Measurements from ENCODE around the gene IQCB1.
"Not testable (repeated sequence)": the region's sequence is repeated elsewhere in the genome, so short reads cannot be mapped to it uniquely, and the experiment has no call there.

IQCB1 gene

DNA sequence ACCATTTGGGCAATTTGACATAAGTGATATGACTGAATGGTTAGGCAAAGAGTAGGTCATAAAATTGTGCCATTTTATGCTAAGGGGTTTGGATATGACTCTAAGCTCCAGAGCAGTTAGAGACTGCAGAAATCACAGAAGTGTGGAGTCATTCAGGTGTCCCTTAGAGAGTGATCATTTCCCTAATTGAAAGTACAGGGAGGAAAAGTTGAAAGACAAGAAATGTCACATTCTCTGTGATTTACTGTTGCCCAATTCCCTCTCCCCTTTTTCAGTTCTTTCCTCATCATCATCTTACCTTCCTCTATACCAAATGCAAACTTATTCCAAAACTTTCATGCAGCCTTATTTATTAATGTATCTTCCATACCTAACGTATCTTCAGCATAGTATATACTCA lies 82.6 kb downstream of the IQCB1 start:
- Histone ChIP-seq H3K9me3 (ENCODE audit: severe bottlenecking) (no peaks in the 10 kb centered on the region), H3K36me3 (ENCODE audit: low read depth) (peaks cover 4% of the 10 kb centered on the region), H3K4me3 (ENCODE audit: severe bottlenecking) (no peak overlapping the region), H3K4me1 (ENCODE audit: insufficient read depth, poor library complexity, severe bottlenecking) (peaks cover 13% of the 10 kb centered on the region), H3K27me3 (ENCODE audit: insufficient read depth, poor library complexity, severe bottlenecking) (no peaks in the 10 kb centered on the region), H3K27ac (ENCODE audit: poor library complexity, severe bottlenecking) (no peak overlapping the region)
- TF ChIP-seq, protein P1, sequence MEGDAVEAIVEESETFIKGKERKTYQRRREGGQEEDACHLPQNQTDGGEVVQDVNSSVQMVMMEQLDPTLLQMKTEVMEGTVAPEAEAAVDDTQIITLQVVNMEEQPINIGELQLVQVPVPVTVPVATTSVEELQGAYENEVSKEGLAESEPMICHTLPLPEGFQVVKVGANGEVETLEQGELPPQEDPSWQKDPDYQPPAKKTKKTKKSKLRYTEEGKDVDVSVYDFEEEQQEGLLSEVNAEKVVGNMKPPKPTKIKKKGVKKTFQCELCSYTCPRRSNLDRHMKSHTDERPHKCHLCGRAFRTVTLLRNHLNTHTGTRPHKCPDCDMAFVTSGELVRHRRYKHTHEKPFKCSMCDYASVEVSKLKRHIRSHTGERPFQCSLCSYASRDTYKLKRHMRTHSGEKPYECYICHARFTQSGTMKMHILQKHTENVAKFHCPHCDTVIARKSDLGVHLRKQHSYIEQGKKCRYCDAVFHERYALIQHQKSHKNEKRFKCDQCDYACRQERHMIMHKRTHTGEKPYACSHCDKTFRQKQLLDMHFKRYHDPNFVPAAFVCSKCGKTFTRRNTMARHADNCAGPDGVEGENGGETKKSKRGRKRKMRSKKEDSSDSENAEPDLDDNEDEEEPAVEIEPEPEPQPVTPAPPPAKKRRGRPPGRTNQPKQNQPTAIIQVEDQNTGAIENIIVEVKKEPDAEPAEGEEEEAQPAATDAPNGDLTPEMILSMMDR (IDR thresholded peaks at IDR 0.05; ENCODE audit: poor library complexity, severe bottlenecking), result no peak
- ATAC-seq (ENCODE audit: low read depth) (no peak), DNase-seq (ENCODE audit: low spot score) (no peak)

DNA sequence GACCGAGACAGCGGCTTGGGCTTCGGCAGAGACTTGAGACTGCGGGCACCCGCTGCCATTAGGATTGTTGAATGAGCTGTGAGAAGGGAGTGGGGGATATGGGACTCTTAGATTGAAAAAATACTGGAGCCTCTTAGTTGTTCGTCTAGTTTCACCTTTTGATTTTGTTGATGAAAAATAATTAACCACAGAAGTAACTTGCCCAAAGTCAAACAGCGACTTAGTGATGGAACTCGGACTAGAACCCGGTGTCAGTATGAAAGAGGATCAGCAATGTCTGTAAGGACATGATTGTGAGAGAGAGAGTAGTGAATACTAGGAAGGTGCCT lies 84.8 kb downstream of the IQCB1 start:
- ATAC-seq (ENCODE audit: low read depth), result no peak
- Histone ChIP-seq H3K4me3 (ENCODE audit: severe bottlenecking) (peak overlapping the region; percentile 94), H3K36me3 (ENCODE audit: low read depth) (peaks cover 15% of the 10 kb centered on the region), H3K9me3 (ENCODE audit: severe bottlenecking) (no peaks in the 10 kb centered on the region), H3K27ac (ENCODE audit: poor library complexity, severe bottlenecking) (no peak overlapping the region), H3K4me1 (ENCODE audit: insufficient read depth, poor library complexity, severe bottlenecking) (peaks cover 13% of the 10 kb centered on the region), H3K27me3 (ENCODE audit: insufficient read depth, poor library complexity, severe bottlenecking) (no peaks in the 10 kb centered on the region)
- no peak for DNase-seq (ENCODE audit: low spot score)
- TF ChIP-seq, protein P1 (IDR thresholded peaks at IDR 0.05; ENCODE audit: poor library complexity, severe bottlenecking), result no peak

DNA sequence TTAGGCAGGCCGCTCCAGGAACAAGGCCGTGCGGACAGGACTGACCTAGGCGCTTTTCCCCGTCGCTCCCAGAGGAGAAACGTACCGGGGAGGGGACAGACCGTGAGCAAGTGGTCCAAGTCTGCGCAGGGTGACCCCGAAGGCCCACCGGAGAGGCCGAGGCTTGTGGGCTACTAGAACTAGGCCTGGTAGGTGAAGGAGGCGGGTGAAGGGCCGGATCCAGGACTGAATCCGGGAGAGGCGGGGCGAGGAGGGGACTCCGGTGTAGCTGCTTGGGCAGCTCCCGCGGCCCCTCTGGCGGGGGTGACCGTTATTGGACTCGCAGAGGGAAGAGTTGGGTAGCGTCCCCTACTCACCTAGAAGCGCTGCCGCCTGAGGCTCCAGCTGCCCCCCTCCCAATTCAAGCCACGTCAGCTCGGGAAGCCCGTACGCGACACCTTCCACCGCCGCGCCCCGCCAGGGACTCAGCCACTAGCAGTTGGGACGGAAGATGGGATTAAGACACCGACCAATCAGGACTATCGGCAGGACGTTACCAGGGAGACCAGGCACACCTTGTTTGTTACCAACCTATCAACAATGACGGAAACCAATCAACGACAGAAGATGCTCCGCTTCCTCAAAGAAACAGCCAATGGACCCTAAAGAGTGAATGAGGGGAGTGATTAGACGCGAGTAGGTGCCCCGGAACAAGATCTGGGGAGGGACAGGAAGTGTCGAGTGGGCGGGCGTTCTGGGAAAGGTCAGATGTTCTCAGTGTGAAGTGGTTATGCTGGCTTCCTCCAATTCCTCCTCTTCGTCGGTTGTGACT lies 85.4 kb downstream of the IQCB1 start, which contains the start of gene GOLGB1:
Gene GOLGB1 (minus strand): TSS at position 466 of the 811 bp plus-strand sequence. CDS start 18,770 bp downstream, outside the sequence.
- peak; percentile 95 for ATAC-seq (ENCODE audit: low read depth)
- H3K27ac ChIP-seq (ENCODE audit: poor library complexity, severe bottlenecking), result peak within 1 kb of the TSS; percentile 49
- peak; percentile 97 for DNase-seq (ENCODE audit: low spot score)
- H3K36me3 ChIP-seq (ENCODE audit: low read depth), result peaks cover 15% of the 10 kb centered on the region
- H3K4me1 ChIP-seq (ENCODE audit: insufficient read depth, poor library complexity, severe bottlenecking), result peaks cover 13% of the 10 kb centered on the region
- TF ChIP-seq, protein P1 (IDR thresholded peaks at IDR 0.05; ENCODE audit: poor library complexity, severe bottlenecking), result no peak
- H3K27me3 ChIP-seq (ENCODE audit: insufficient read depth, poor library complexity, severe bottlenecking), result no peaks in the 10 kb centered on the region
- H3K4me3 ChIP-seq (ENCODE audit: severe bottlenecking), result peak within 1 kb of the TSS; percentile 94
- H3K9me3 ChIP-seq (ENCODE audit: severe bottlenecking), result no peaks in the 10 kb centered on the region

DNA sequence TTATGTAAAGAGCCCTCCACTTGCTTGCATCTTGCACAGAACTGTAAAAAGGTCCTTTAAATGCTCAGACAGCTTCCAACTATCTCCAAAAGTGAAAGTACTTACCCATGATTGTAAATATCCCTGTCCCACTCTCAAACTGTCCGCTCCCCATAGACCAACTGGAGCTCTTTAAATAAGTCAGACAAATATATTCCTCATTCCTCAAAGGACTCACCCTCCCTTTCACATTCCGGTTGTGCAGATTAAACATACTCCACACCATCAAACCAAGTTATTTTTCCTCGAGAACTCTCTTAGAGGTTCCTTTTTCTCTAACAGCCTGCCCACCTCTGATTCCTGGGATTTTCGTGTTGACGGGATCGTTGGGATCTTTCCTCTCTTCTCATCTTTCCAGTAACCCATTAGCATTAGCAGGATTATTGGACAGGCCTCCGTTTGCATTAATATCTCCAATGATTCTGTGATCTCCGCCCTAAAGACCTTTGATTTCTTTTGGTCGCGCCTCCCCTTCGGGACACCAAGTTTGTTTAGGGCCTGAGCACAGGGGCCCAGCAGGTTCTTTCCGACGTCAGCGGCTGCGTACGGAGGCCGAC lies 86.1 kb downstream of the IQCB1 start:
- TF ChIP-seq, protein P1 (IDR thresholded peaks at IDR 0.05; ENCODE audit: poor library complexity, severe bottlenecking), result no peak
- Histone ChIP-seq H3K9me3 (ENCODE audit: severe bottlenecking) (no peaks in the 10 kb centered on the region), H3K27ac (ENCODE audit: poor library complexity, severe bottlenecking) (peak overlapping the region; percentile 49), H3K4me1 (ENCODE audit: insufficient read depth, poor library complexity, severe bottlenecking) (peaks cover 13% of the 10 kb centered on the region), H3K36me3 (ENCODE audit: low read depth) (peaks cover 15% of the 10 kb centered on the region), H3K27me3 (ENCODE audit: insufficient read depth, poor library complexity, severe bottlenecking) (no peaks in the 10 kb centered on the region), H3K4me3 (ENCODE audit: severe bottlenecking) (peak overlapping the region; percentile 94)
- ATAC-seq (ENCODE audit: low read depth) (no peak; the same call in 1 of the 3 replicates), DNase-seq (ENCODE audit: low spot score) (no peak)

DNA sequence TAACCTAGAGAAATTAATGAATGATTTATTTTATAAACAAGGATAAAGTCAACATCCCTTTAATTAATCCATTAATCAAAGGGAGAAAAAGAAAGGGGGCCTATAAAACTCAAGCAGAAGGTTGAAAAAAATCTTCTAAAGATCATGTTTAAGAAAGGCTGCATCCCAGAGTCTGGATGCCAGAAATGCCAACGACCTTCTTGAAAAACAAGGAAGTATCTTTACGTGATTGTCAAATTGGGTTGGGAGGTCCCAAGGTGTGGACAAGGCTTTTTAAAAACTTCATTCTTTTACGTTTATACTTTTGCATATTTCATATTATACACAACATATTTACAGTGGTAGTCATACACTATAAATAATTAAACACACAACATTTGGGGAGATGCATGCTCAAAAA lies 86.9 kb downstream of the IQCB1 start:
- H3K27ac ChIP-seq (ENCODE audit: poor library complexity, severe bottlenecking), result peak overlapping the region; percentile 49
- ATAC-seq (ENCODE audit: low read depth) (no peak), DNase-seq (ENCODE audit: low spot score) (no peak)
- H3K9me3 ChIP-seq (ENCODE audit: severe bottlenecking), result no peaks in the 10 kb centered on the region
- H3K36me3 ChIP-seq (ENCODE audit: low read depth), result peaks cover 19% of the 10 kb centered on the region
- H3K4me1 ChIP-seq (ENCODE audit: insufficient read depth, poor library complexity, severe bottlenecking), result peaks cover 13% of the 10 kb centered on the region
- peak overlapping the region; percentile 94 for H3K4me3 ChIP-seq (ENCODE audit: severe bottlenecking)
- TF ChIP-seq, protein P1 (IDR thresholded peaks at IDR 0.05; ENCODE audit: poor library complexity, severe bottlenecking), result no peak
- no peaks in the 10 kb centered on the region for H3K27me3 ChIP-seq (ENCODE audit: insufficient read depth, poor library complexity, severe bottlenecking)

DNA sequence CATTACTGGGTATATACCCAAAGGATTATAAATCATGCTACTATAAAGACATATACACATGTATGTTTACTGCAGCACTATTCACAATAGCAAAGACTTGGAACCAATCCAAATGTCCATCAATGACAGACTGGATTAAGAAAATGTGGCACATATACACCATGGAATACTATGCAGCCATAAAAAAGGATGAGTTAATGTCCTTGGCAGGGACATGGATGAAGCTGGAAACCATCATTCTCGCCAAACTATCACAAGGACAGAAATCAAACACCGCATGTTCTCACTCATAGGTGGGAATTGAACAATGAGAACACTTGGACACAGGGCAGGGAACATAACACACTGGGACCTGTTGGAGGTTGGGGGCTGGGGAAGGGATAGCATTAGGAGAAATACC lies 91.8 kb downstream of the IQCB1 start:
- not testable (repeated sequence) for H3K27ac ChIP-seq (ENCODE audit: poor library complexity, severe bottlenecking); H3K9me3 ChIP-seq (ENCODE audit: severe bottlenecking); DNase-seq (ENCODE audit: low spot score); H3K27me3 ChIP-seq (ENCODE audit: insufficient read depth, poor library complexity, severe bottlenecking); ATAC-seq (ENCODE audit: low read depth); H3K4me3 ChIP-seq (ENCODE audit: severe bottlenecking); H3K4me1 ChIP-seq (ENCODE audit: insufficient read depth, poor library complexity, severe bottlenecking)
- H3K36me3 ChIP-seq (ENCODE audit: low read depth), result peaks cover 23% of the 10 kb centered on the region
